OCI-LY7 (cell line): ENCODE results near the gene PRKAR2A. TPM values are rescaled to one million over a fixed set of nuclear protein-coding genes. Genes with fewer than 3 reads are reported as not detected.

Source experiments
- BruUV-seq: library from RNA; stranded (reverse); fragments of 400-500 nt; replicated peaks from 2 replicates; lab custom pipeline; 2021; lab: Mats Ljungman, UMichigan
- CTCF ChIA-PET: fragments of 300-600 bp; sonication (Branson Sonifier 250); formaldehyde crosslinking; loops from one replicate; lab custom pipeline; 2022; ENCODE audit warnings: antibody characterized with exemption; ENCODE audit not compliant: unreplicated experiment; lab: Charles Lee
- POLR2A ChIA-PET: fragments of 300-600 bp; sonication (Branson Sonifier 250); formaldehyde crosslinking; loops from one replicate; lab custom pipeline; 2022; ENCODE audit warnings: antibody characterized with exemption; lab: Charles Lee
- DNase-seq: peaks from one replicate; pipeline ENCODE4 v3.0.0-alpha.2; 2015; ENCODE audit warnings: low spot score
- H2AFZ ChIP-seq: fragments of 200-600 bp; sonication (generic), shearing (Covaris generic); 2 replicates; pipeline ENCODE4 v1.6.1; 2014; ENCODE audit warnings: mild to moderate bottlenecking, antibody characterized with exemption, low read length, moderate library complexity
- H3K27ac ChIP-seq: fragments of 200-600 bp; sonication (generic); 2 replicates; pipeline ENCODE4 v1.5.1; 2014; ENCODE audit warnings: mixed run types, low read depth, mild to moderate bottlenecking, moderate library complexity, low read length, inconsistent platforms; ENCODE audit not compliant: poor library complexity, severe bottlenecking
- H3K36me3 ChIP-seq: fragments of 200-600 bp; sonication (generic); 2 replicates; pipeline ENCODE4 v1.6.1; 2014; ENCODE audit warnings: mild to moderate bottlenecking, antibody characterized with exemption, low read length, moderate library complexity, mixed read lengths; ENCODE audit not compliant: insufficient read depth
- H3K4me1 ChIP-seq: fragments of 200-600 bp; sonication (generic); 2 replicates; pipeline ENCODE4 v1.5.1; 2014; ENCODE audit warnings: mild to moderate bottlenecking, low read length; ENCODE audit not compliant: insufficient read depth, poor library complexity, severe bottlenecking
- H3K4me2 ChIP-seq: fragments of 200-600 bp; sonication (generic); 2 replicates; pipeline ENCODE4 v1.6.1; 2014; ENCODE audit warnings: mild to moderate bottlenecking, low read length
- H3K4me3 ChIP-seq: fragments of 200-600 bp; sonication (generic); 2 replicates; pipeline ENCODE4 v1.5.1; 2014; ENCODE audit warnings: mild to moderate bottlenecking, low read depth, low read length; ENCODE audit not compliant: poor library complexity, severe bottlenecking
- H3K79me2 ChIP-seq: fragments of 200-600 bp; sonication (generic); 2 replicates; pipeline ENCODE4 v1.6.1; 2016; ENCODE audit warnings: low read depth, mild to moderate bottlenecking, low read length, moderate library complexity, mixed read lengths; ENCODE audit not compliant: insufficient read depth
- H3K9me2 ChIP-seq: fragments of 200-600 bp; sonication (generic); 2 replicates; pipeline ENCODE4 v1.6.1; 2016; ENCODE audit warnings: mild to moderate bottlenecking, low read length, mixed read lengths; ENCODE audit not compliant: insufficient read depth
- H3K9me3 ChIP-seq: fragments of 200-600 bp; sonication (generic); 2 replicates; pipeline ENCODE4 v1.6.1; 2014; ENCODE audit warnings: mild to moderate bottlenecking, mixed run types, low read length, mixed read lengths
- H4K20me1 ChIP-seq: fragments of 200-600 bp; sonication (generic); 2 replicates; pipeline ENCODE4 v1.6.1; 2014; ENCODE audit warnings: mild to moderate bottlenecking, antibody characterized with exemption, low read length, moderate library complexity, mixed read lengths; ENCODE audit not compliant: insufficient read depth
- CTCF ChIP-seq: fragments of 200-600 bp; sonication (generic); conservative IDR thresholded peaks from 2 replicates; pipeline ENCODE4 v1.5.1; 2014; ENCODE audit warnings: mild to moderate bottlenecking, antibody characterized with exemption, low read length, moderate library complexity, mixed read lengths
- EZH2phosphoT487 ChIP-seq: fragments of 200-600 bp; sonication (generic); IDR thresholded peaks from 2 replicates; pipeline ENCODE4 v1.6.1; 2018; ENCODE audit warnings: low read depth, borderline replicate concordance, mild to moderate bottlenecking, mixed run types, antibody characterized with exemption, low read length, moderate library complexity, mixed read lengths
- intact Hi-C: fragments of 100-400 bp; cut with micrococcal nuclease; formaldehyde crosslinking; loops from one replicate; pipeline ENCODE4 v1.10.0; 2022; ENCODE audit not compliant: unreplicated experiment
- total RNA-seq, 2 experiments: library from RNA; depleted of rRNA in 1 of 2; stranded (reverse); fragments of >200 nt in 1 of 2; shearing (Covaris generic) in 1 of 2; gene quantifications; 2 replicates each; pipeline ENCODE4 v1.2.3, GENCODE V29; 2014 to 2022

The PRKAR2A gene
- total RNA-seq, 2 experiments from 2014 or later = 16.0 to 22.4 TPM

DNA sequence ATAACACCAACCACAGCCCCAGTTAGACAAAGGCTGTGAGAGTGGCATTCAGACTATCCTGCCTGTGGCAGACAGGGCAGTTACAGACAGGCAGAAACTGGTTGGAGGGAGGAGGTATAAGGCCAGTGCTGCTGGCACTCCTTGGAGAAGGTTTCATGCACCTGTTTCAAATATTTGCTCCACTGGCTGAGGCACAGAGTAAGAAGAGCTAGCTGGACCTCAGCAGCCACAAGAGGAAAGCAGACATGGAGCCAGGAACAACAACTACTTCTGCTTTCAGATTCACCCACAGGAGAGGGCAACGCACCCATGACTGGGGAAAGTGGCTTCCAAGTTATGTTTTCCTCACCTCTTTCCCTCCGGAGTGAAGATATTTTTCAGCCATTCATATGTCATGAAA is 11.5 kb upstream of the PRKAR2A start:
- no peaks in the 10 kb centered on the region for H3K4me1 ChIP-seq
- ChIA-PET POLR2A (interaction anchor here (0.6 kb wide), 1 partner anchor 19 kb away, joined by 5 read pairs; no protein-coding TSS in a partner anchor), CTCF (no interaction called here)
- H3K9me3 ChIP-seq = no peaks in the 10 kb centered on the region
- no TSS peak for BruUV-seq
- H3K36me3 ChIP-seq = no peaks in the 10 kb centered on the region; the same call in 1 of the 2 replicates
- intact Hi-C loops = no loop called here
- H2AFZ ChIP-seq = no peak overlapping the region
- no peak overlapping the region for H3K27ac ChIP-seq
- no peaks in the 10 kb centered on the region for H3K79me2 ChIP-seq
- no peaks in the 10 kb centered on the region for H3K9me2 ChIP-seq
- H4K20me1 ChIP-seq = no peaks in the 10 kb centered on the region
- DNase-seq = no peak
- no peak overlapping the region for H3K4me3 ChIP-seq
- no peak for TF ChIP-seq CTCF
- TF ChIP-seq EZH2phosphoT487 = no peak
- H3K4me2 ChIP-seq = no peak overlapping the region

- H2AFZ ChIP-seq = no peak overlapping the region
- no peak for DNase-seq
- no TSS peak for BruUV-seq
- intact Hi-C loops = no loop called here
- ChIA-PET CTCF (no interaction called here), POLR2A (no interaction called here)
- H3K4me2 ChIP-seq = no peak overlapping the region
- TF ChIP-seq EZH2phosphoT487 (no peak), CTCF (no peak)
- no peak overlapping the region for H3K4me3 ChIP-seq
- H3K9me2 ChIP-seq = no peaks in the 10 kb centered on the region
- no peak overlapping the region for H3K27ac ChIP-seq
- H3K9me3 ChIP-seq = no peaks in the 10 kb centered on the region
- H3K79me2 ChIP-seq = no peaks in the 10 kb centered on the region
- peaks cover 3% of the 10 kb centered on the region for H3K4me1 ChIP-seq
- H4K20me1 ChIP-seq = no peaks in the 10 kb centered on the region
- no peaks in the 10 kb centered on the region; the same call in 1 of the 2 replicates for H3K36me3 ChIP-seq
Observed at GRCh38 chr3:48858709-48859108, 11.0 kb upstream of the PRKAR2A start.

DNA sequence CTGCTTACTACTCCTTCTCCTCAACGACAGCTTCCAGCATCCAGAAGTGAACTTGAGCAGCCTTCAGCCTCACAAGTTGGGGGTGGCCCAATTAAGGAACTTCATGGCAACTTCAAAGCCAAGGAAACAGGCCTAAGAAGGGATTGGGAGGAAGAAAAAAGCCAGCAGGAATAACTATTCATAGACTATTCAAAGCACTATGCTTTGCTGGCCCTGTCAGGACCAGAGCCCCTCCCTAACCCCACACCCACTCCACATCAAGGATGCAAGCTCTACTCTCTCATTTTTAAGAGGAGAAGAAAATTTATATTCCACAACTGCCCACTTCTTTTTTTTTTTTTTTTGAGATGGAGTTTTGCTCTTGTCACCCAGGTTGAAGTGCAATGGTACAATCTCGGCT is 10.0 kb upstream of the PRKAR2A start:
- intact Hi-C loops = no loop called here
- BruUV-seq = no TSS peak
- Histone ChIP-seq H3K36me3 (no peaks in the 10 kb centered on the region; the same call in 1 of the 2 replicates), H3K4me2 (no peak overlapping the region), H4K20me1 (no peaks in the 10 kb centered on the region), H2AFZ (no peak overlapping the region), H3K9me2 (no peaks in the 10 kb centered on the region), H3K4me1 (peaks cover 3% of the 10 kb centered on the region), H3K9me3 (no peaks in the 10 kb centered on the region), H3K27ac (no peak overlapping the region), H3K4me3 (no peak overlapping the region), H3K79me2 (no peaks in the 10 kb centered on the region)
- DNase-seq = no peak
- ChIA-PET CTCF (no interaction called here), POLR2A (interaction anchor here (0.7 kb wide), 1 partner anchor 9 kb away, joined by 3 read pairs; no protein-coding TSS in a partner anchor)
- TF ChIP-seq EZH2phosphoT487 = no peak
- no peak for TF ChIP-seq CTCF
